VCaP (cell line): ENCODE measurements around the gene BRD9.
"Not testable (repeated sequence)": the region's sequence is repeated elsewhere in the genome, so short reads cannot be mapped to it uniquely, and the experiment has no call there.

Experiments
- H3K27ac ChIP-seq: fragments of 450-650 bp; 2 replicates; pipeline ENCODE4 v1.5.1; 2017
- TF ChIP-seq, protein P1 (sequence below): fragments of 450-650 bp; conservative IDR thresholded peaks from 2 replicates; pipeline ENCODE4 v1.5.1; 2017; ENCODE audit warnings: mild to moderate bottlenecking, moderate library complexity

Gene BRD9

DNA sequence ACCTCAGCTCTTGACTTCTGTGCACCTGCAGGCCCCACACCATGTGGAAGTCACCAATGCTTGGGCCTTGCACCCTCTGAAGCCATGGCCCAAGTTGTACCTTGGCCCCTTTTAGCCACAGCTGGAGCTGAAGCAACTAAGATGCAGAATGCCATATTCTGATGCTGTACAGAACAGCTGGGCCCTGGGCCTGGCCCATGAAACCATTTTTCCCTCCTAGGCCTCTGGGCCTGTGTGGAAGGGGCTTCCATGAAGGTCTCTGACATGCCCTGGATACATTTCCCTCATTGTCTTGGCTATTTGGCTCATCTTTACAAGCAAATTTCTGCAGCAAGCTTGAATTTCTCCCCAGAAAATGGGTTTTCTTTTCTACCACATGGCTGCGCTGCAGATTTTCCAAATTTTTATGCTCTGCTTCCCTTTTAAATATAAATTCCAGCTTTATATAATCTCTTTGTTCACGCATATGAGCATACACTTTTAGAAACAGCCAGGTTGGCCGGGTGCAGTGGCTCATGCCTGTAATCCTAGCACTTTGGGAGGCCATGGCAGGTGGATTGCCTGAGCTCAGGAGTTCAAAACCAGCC is 41.9 kb upstream of the BRD9 start:
- not testable (repeated sequence) for H3K27ac ChIP-seq
- TF ChIP-seq, protein P1, sequence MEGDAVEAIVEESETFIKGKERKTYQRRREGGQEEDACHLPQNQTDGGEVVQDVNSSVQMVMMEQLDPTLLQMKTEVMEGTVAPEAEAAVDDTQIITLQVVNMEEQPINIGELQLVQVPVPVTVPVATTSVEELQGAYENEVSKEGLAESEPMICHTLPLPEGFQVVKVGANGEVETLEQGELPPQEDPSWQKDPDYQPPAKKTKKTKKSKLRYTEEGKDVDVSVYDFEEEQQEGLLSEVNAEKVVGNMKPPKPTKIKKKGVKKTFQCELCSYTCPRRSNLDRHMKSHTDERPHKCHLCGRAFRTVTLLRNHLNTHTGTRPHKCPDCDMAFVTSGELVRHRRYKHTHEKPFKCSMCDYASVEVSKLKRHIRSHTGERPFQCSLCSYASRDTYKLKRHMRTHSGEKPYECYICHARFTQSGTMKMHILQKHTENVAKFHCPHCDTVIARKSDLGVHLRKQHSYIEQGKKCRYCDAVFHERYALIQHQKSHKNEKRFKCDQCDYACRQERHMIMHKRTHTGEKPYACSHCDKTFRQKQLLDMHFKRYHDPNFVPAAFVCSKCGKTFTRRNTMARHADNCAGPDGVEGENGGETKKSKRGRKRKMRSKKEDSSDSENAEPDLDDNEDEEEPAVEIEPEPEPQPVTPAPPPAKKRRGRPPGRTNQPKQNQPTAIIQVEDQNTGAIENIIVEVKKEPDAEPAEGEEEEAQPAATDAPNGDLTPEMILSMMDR, result peak; percentile 39

DNA sequence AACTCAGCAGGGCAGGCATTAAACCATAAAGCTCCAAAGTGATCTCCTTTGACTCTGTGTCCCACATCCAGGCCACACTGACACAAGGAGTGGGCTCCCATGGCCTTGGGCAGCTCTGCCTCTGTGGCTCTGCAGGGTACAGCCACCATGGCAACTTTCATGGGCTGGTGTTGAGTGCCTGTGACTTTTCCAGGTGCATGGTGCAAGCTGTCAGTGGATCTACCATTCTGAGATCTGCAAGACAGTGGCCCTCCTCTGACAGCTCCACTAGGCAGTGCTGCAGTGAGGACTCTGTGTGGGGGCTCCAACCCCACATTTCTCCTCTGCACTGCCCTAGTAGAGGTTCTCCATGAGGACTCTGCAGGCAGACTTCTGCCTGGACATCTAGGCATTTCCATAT is 41.4 kb upstream of the BRD9 start:
- H3K27ac ChIP-seq, result not testable (repeated sequence)

DNA sequence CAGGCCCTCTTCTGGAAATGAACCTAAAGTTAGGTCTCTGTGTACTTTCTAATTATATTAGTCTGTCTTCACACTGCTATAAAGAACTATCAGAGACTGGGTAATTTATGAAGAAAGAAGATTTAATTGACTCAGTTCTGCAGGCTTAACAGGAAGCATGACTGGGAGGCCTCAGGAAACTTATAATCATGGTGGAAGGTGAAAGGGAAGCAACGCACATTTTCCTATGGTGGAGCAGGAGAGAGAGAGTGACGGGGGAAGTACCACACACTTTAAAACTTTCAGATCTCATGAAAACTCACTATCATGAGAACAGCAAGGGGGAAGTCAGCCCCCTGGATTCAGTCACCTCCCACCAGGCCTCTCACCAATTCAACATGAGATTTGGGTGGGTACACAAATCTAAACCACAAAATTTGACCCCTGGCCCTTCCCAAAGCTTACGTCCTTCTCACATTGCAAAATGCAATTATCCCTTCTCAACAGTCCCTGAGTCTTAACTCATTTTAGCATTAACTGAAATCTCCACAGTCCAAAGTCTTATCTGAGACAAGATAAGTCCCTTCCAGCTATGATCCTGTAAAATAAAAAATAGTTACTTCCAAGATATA is 40.8 kb upstream of the BRD9 start:
- H3K27ac ChIP-seq, result no peak overlapping the region
- TF ChIP-seq, protein P1, result no peak

DNA sequence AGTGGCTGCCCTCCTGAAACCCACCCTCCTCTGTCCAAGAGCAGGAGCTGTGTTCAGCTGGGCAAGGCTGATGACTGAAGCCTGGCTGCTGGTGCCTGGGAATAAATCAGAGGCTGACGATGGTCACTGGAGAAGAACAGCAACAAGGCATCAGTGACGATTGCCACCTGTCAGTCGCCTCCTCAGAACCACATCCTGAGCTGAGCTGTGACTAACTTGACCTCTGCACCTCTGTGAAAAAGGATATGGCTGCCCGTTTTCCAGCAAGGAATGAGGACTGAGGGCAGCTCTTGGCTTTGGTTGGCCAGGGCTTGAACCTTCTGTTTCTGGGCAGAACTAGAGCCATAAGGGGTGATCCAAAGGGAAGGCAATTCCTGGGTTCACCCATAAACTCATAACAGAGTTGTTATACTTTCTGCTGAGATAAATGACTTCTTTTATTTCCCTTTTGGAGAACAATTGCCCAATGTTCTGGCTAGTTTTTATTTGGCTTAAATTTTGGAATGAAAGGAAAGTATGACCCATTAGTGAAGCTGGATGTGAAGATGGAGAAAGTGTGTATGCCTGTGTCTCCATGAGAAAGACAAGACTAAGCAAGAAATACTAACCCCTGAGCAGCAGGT is 40.1 kb upstream of the BRD9 start:
- no peak overlapping the region for H3K27ac ChIP-seq
- TF ChIP-seq, protein P1, result no peak

DNA sequence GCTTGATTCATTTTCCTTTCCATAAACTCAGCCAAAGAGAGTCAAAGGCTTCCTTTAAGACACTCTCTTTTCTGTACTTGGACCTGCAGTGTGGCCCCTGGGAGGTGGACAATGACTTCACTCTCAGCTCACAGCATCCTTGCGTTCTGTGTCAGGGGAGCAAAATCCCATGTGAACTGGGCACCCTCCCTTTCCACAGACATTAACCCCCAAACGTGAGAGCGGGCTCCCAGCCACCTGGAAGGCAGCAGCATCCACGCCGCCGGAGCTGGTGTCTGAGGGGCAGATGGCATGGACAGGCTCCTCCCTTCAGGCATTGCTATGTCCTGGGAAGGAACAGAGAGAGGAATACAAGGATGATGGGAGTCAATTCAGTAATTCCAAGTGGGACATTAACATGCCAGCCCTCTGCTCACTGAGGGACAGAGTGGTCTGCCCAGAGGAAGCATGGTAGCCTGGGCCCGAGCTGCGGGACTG is 39.6 kb upstream of the BRD9 start:
- TF ChIP-seq, protein P1, result no peak
- H3K27ac ChIP-seq, result no peak overlapping the region

DNA sequence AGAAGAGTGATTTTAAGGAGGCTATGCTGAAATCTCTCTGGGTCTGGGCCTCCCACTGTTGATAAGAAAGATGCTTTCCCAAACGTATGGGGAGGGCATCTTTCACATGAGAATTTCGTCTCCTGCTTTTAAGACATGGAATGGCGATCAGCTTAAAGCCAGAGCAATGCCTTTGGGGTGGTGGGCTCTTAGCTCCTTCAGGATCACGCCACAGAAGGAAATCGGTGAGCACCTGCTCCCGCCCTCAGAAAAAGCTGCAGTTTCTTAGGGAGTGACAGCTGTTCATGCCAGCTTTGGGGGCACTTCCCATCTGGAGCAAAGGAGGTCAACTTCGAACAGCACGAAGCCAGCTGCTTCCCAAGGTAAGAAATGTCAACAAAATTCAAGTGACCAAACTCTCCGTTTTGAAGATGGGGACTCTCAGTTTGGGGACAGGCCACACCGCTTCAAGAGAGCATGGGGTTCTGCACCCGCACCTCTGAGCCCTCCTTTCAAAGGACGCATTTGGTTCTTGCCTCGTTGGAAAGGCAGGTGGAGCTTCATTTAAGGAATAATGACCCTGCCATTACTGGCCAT is 39.1 kb upstream of the BRD9 start:
- TF ChIP-seq, protein P1, result no peak

DNA sequence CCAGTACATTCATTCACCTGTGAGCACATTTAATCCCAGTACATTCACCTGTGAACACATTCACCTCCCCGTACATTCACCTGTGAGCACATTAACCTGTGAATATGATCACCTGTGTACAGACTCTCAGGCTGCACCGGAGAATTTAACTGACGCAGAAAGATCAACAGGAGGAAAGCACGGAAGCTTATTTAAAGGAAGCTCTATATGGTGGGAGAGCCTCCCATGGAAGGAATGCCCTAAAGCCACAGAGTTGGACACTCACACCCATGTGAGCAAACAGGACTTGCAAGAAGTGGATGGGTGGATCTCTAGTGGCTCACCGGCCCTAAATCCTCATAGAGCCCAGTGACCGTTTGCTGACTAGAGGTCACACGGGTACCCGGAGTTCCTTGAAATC is 38.3 kb upstream of the BRD9 start:
- TF ChIP-seq, protein P1, result no peak
- no peak overlapping the region for H3K27ac ChIP-seq

More for the DNA sequence above, 39.1 kb upstream of the BRD9 start:
- H3K27ac ChIP-seq, result no peak overlapping the region
